ENCODE measurements around the gene KBTBD13.

Gene KBTBD13

GRCh38 chr15:65052956-65053355 is 23.6 kb upstream of the KBTBD13 start:
- DNase-seq (ENCODE audit: low read depth) = no peak

GRCh38 chr15:65054333-65055200 is 22.0 kb upstream of the KBTBD13 start:
- DNase-seq (ENCODE audit: low read depth) = peak; percentile 72

GRCh38 chr15:65055201-65055870 is 21.2 kb upstream of the KBTBD13 start:
- DNase-seq (ENCODE audit: low read depth) = peak; percentile 34

- no peak for DNase-seq (ENCODE audit: low read depth)
Observed at GRCh38 chr15:65056106-65056505, 20.4 kb upstream of the KBTBD13 start.

- DNase-seq (ENCODE audit: low read depth) = peak; percentile 83
Observed at GRCh38 chr15:65056868-65057548, 19.5 kb upstream of the KBTBD13 start.

- no peak for DNase-seq (ENCODE audit: low read depth)
Observed at GRCh38 chr15:65057549-65057940, 19.0 kb upstream of the KBTBD13 start.

- no peak for DNase-seq (ENCODE audit: low read depth)
Observed at GRCh38 chr15:65058394-65059368, 17.9 kb upstream of the KBTBD13 start.

GRCh38 chr15:65059369-65059750 is 17.2 kb upstream of the KBTBD13 start:
- DNase-seq (ENCODE audit: low read depth) = no peak

GRCh38 chr15:65059931-65060596 is 16.5 kb upstream of the KBTBD13 start:
- no peak for DNase-seq (ENCODE audit: low read depth)

GRCh38 chr15:65060641-65061397 is 15.7 kb upstream of the KBTBD13 start:
- no peak for DNase-seq (ENCODE audit: low read depth)

- DNase-seq (ENCODE audit: low read depth) = no peak
Observed at GRCh38 chr15:65062061-65062460, 14.5 kb upstream of the KBTBD13 start.

- no peak for DNase-seq (ENCODE audit: low read depth)
Observed at GRCh38 chr15:65062726-65063125, 13.8 kb upstream of the KBTBD13 start.

- peak; percentile 50 for DNase-seq (ENCODE audit: low read depth)
Observed at GRCh38 chr15:65066001-65066634, 10.4 kb upstream of the KBTBD13 start.

- DNase-seq (ENCODE audit: low read depth) = no peak
Observed at GRCh38 chr15:65066635-65067316, 9.8 kb upstream of the KBTBD13 start.

- no peak for DNase-seq (ENCODE audit: low read depth)
Observed at GRCh38 chr15:65067317-65067644, 9.3 kb upstream of the KBTBD13 start.

GRCh38 chr15:65067645-65068402 is 8.7 kb upstream of the KBTBD13 start, which contains the start of gene RASL12:
Gene RASL12, minus strand, starts transcription at chr15:65067991. Its CDS starts 156 bp downstream, at chr15:65067835.
- DNase-seq (ENCODE audit: low read depth) = no peak

GRCh38 chr15:65068403-65068788 is 8.2 kb upstream of the KBTBD13 start:
- DNase-seq (ENCODE audit: low read depth) = no peak

GRCh38 chr15:65069179-65069578 is 7.4 kb upstream of the KBTBD13 start:
- peak; percentile 76 for DNase-seq (ENCODE audit: low read depth)
